Ureter (tissue), 1 donor: Measurements from ENCODE around the gene CDH4. TPM values are rescaled to one million over a fixed set of nuclear protein-coding genes. Genes with fewer than 3 reads are reported as not detected.

Source experiments
- DNase-seq: peaks from one replicate; pipeline ENCODE4 v3.0.0-alpha.2; 2020; ENCODE audit warnings: low spot score
- total RNA-seq: library from RNA; stranded (reverse); gene quantifications from one replicate; pipeline ENCODE4 v1.2.4, GENCODE V29; 2023
- donor health status: DM: yes; HTN: yes; CAD: no.

CDH4 gene
- total RNA-seq, 1 donor from 2014 or later = 0.26 TPM

- no peak for DNase-seq
Measured at GRCh38 chr20:61558726-61559125, 306.7 kb downstream of the CDH4 start.

- no peak for DNase-seq
Measured at GRCh38 chr20:61559706-61560315, 307.8 kb downstream of the CDH4 start.

- no peak for DNase-seq
Measured at GRCh38 chr20:61560361-61560853, 308.3 kb downstream of the CDH4 start.

- no peak for DNase-seq
Measured at GRCh38 chr20:61561111-61561830, 309.2 kb downstream of the CDH4 start.

- DNase-seq = no peak
Measured at GRCh38 chr20:61562491-61562890, 310.4 kb downstream of the CDH4 start.

GRCh38 chr20:61562897-61563504 is 310.9 kb downstream of the CDH4 start:
- no peak for DNase-seq

GRCh38 chr20:61564628-61565027 is 312.6 kb downstream of the CDH4 start:
- no peak for DNase-seq

GRCh38 chr20:61565791-61566190 is 313.7 kb downstream of the CDH4 start:
- DNase-seq = no peak

GRCh38 chr20:61566691-61567090 is 314.6 kb downstream of the CDH4 start:
- DNase-seq = no peak

GRCh38 chr20:61567204-61567603 is 315.1 kb downstream of the CDH4 start:
- no peak for DNase-seq

- no peak for DNase-seq
Measured at GRCh38 chr20:61569825-61570224, 317.8 kb downstream of the CDH4 start.

- DNase-seq = no peak
Measured at GRCh38 chr20:61570646-61571195, 318.7 kb downstream of the CDH4 start.

GRCh38 chr20:61571221-61571620 is 319.2 kb downstream of the CDH4 start:
- DNase-seq = no peak

GRCh38 chr20:61571916-61572711 is 320.1 kb downstream of the CDH4 start:
- no peak for DNase-seq

- DNase-seq = no peak
Measured at GRCh38 chr20:61572789-61573188, 320.7 kb downstream of the CDH4 start.

- DNase-seq = no peak
Measured at GRCh38 chr20:61573415-61574305, 321.6 kb downstream of the CDH4 start.

GRCh38 chr20:61575151-61575937 is 323.3 kb downstream of the CDH4 start:
- no peak for DNase-seq

- no peak for DNase-seq
Measured at GRCh38 chr20:61576372-61576771, 324.3 kb downstream of the CDH4 start.

- no peak for DNase-seq
Measured at GRCh38 chr20:61577065-61577464, 325.0 kb downstream of the CDH4 start.

- no peak for DNase-seq
Measured at GRCh38 chr20:61579908-61580307, 327.8 kb downstream of the CDH4 start.
